SK-N-SH (cell line): Measurements from ENCODE around the gene KLHL41.

Experiments used
- EP300 ChIP-seq, 2 experiments: IDR thresholded peaks; 2 replicates each; pipeline versions ENCODE4 v1.4.0 to v1.6.1; 2012; ENCODE audit warnings: borderline replicate concordance in 1 of 2, low read depth in 1 of 2, low read length in 1 of 2
- POLR2AphosphoS5 ChIP-seq: IDR thresholded peaks from 2 replicates; pipeline ENCODE4 v1.6.1; 2012; ENCODE audit warnings: low read depth, low read length
- SIN3A ChIP-seq: IDR thresholded peaks from 2 replicates; pipeline ENCODE4 v1.6.1; 2012; ENCODE audit warnings: low read depth, mild to moderate bottlenecking, low read length, moderate library complexity, borderline replicate concordance
- TF ChIP-seq, protein P1 (sequence below): fragments of 200-600 bp; sonication (generic); IDR thresholded peaks from 2 replicates; pipeline ENCODE4 v1.6.1; 2017; ENCODE audit warnings: antibody characterized with exemption, mild to moderate bottlenecking, moderate library complexity

DNA sequence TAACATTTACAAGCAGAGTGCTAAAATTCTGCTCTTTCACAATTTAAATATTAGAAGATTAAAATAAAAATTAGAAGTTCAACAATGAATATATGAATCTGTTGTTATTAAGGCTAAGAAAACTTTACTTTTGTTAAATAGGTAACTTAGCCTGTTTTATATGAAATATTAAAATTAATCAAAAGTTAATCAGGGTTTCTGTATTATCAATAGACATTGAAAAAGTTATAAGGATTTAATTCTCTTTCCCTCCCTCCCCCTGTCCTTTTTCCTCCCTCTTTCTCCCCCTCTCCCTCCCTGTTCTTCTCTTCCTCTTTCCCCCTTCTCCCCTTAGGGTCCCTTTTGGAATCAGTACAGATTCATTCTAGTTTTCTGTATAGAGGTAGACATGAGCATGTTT lies 18.1 kb upstream of the KLHL41 start:
- TF ChIP-seq, protein P1, sequence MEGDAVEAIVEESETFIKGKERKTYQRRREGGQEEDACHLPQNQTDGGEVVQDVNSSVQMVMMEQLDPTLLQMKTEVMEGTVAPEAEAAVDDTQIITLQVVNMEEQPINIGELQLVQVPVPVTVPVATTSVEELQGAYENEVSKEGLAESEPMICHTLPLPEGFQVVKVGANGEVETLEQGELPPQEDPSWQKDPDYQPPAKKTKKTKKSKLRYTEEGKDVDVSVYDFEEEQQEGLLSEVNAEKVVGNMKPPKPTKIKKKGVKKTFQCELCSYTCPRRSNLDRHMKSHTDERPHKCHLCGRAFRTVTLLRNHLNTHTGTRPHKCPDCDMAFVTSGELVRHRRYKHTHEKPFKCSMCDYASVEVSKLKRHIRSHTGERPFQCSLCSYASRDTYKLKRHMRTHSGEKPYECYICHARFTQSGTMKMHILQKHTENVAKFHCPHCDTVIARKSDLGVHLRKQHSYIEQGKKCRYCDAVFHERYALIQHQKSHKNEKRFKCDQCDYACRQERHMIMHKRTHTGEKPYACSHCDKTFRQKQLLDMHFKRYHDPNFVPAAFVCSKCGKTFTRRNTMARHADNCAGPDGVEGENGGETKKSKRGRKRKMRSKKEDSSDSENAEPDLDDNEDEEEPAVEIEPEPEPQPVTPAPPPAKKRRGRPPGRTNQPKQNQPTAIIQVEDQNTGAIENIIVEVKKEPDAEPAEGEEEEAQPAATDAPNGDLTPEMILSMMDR: no peak
- TF ChIP-seq SIN3A (no peak), POLR2AphosphoS5 (no peak), EP300 (IDR thresholded peaks at IDR 0.05; ENCODE audit: borderline replicate concordance in 1 of 2, low read depth in 1 of 2, low read length in 1 of 2) (no peak)
